ENCODE measurements around the gene MACROD1. TPM values are rescaled to one million over a fixed set of nuclear protein-coding genes. Genes with fewer than 3 reads are reported as not detected.
A peak's percentile ranks its signal among the peaks of the same experiment; 100 is the strongest.

MACROD1 gene
- total RNA-seq, 1 donor from 2014 or later = 26.5 TPM

- Histone ChIP-seq H3K27me3 (peaks cover 5% of the 10 kb centered on the region), H3K27ac (no peak overlapping the region), H3K36me3 (no peaks in the 10 kb centered on the region), H3K4me1 (peaks cover 11 to 12% of the 10 kb centered on the region in 2 donors), H3K4me3 (no peak overlapping the region), H3K9me3 (no peaks in the 10 kb centered on the region)
- DNase-seq (ENCODE audit: low spot score in 2 of 2) = no peak
- TF ChIP-seq CTCF (IDR thresholded peaks at IDR 0.05) = no peak
- intact Hi-C loops (cut with DNase I) = no loop called here
Measured at GRCh38 chr11:64038500-64038899, 127.4 kb downstream of the MACROD1 start.

- H3K36me3 ChIP-seq = no peaks in the 10 kb centered on the region
- no peak overlapping the region for H3K27ac ChIP-seq
- intact Hi-C loops (cut with DNase I) = no loop called here
- peaks cover 11 to 12% of the 10 kb centered on the region in 2 donors for H3K4me1 ChIP-seq
- no peak for TF ChIP-seq CTCF (IDR thresholded peaks at IDR 0.05)
- DNase-seq (ENCODE audit: low spot score in 2 of 2) = no peak
- H3K27me3 ChIP-seq = peaks cover 5% of the 10 kb centered on the region
- peak overlapping the region; percentile 49 to 79 for H3K4me3 ChIP-seq
- H3K9me3 ChIP-seq = no peaks in the 10 kb centered on the region
Measured at GRCh38 chr11:64037027-64037634, 128.8 kb downstream of the MACROD1 start.

GRCh38 chr11:64036087-64037026 lies 129.6 kb downstream of the MACROD1 start:
- Histone ChIP-seq H3K4me1 (peaks cover 11 to 12% of the 10 kb centered on the region in 2 donors), H3K27ac (no peak overlapping the region), H3K27me3 (peaks cover 5% of the 10 kb centered on the region), H3K4me3 (peak overlapping the region; percentile 49 to 79), H3K9me3 (no peaks in the 10 kb centered on the region), H3K36me3 (no peaks in the 10 kb centered on the region)
- intact Hi-C loops (cut with DNase I) = no loop called here
- peak in 1 of 3 experiments; percentile 10 for TF ChIP-seq CTCF (IDR thresholded peaks at IDR 0.05)
- DNase-seq (ENCODE audit: low spot score in 2 of 2) = no peak

GRCh38 chr11:64035576-64035975 lies 130.3 kb downstream of the MACROD1 start, which contains the start of gene FLRT1:
Gene FLRT1 (plus strand): TSS chr11:64035931. CDS start chr11:64116268, 80,337 bp downstream.
- intact Hi-C loops (cut with DNase I) = no loop called here
- H3K27me3 ChIP-seq = peaks cover 5% of the 10 kb centered on the region
- DNase-seq (ENCODE audit: low spot score in 2 of 2) = no peak

GRCh38 chr11:64035081-64035524 lies 130.8 kb downstream of the MACROD1 start:
- no peaks in the 10 kb centered on the region for H3K9me3 ChIP-seq
- no peak overlapping the region for H3K27ac ChIP-seq
- no peaks in the 10 kb centered on the region for H3K36me3 ChIP-seq
- H3K27me3 ChIP-seq = peaks cover 5% of the 10 kb centered on the region
- TF ChIP-seq CTCF (IDR thresholded peaks at IDR 0.05) = no peak
- intact Hi-C loops (cut with DNase I) = no loop called here
- peak overlapping the region; percentile 49 to 55 for H3K4me3 ChIP-seq
- no peak for DNase-seq (ENCODE audit: low spot score in 2 of 2)
- H3K4me1 ChIP-seq = peaks cover 11 to 12% of the 10 kb centered on the region in 2 donors

More at GRCh38 chr11:64035576-64035975, 130.3 kb downstream of the MACROD1 start, which contains the start of gene FLRT1:
- Histone ChIP-seq H3K4me3 (peak within 1 kb of the TSS; percentile 49 to 79), H3K27ac (no peak within 1 kb of the TSS), H3K4me1 (peaks cover 11 to 12% of the 10 kb centered on the region in 2 donors), H3K36me3 (no peaks in the 10 kb centered on the region), H3K9me3 (no peaks in the 10 kb centered on the region)
- TF ChIP-seq CTCF (IDR thresholded peaks at IDR 0.05) = no peak

All from ascending aorta (tissue), 2 donors.